GM12865 (cell line): ENCODE results near the gene RGS6.

Experiments used
- DNase-seq: peaks from one replicate; pipeline ENCODE4 v3.0.0; 2010; ENCODE audit warnings: low read depth
- H3K4me3 ChIP-seq: 2 replicates; pipeline ENCODE4 v1.5.1; 2011; ENCODE audit warnings: mild to moderate bottlenecking, low read depth, low read length, control low read depth
- CTCF ChIP-seq: IDR thresholded peaks from 2 replicates; pipeline ENCODE4 v1.5.1; 2011; ENCODE audit warnings: low read length, control low read depth, low read depth, inconsistent platforms; ENCODE audit not compliant: insufficient read depth; ENCODE audit errors: missing control alignments

The RGS6 gene

DNA sequence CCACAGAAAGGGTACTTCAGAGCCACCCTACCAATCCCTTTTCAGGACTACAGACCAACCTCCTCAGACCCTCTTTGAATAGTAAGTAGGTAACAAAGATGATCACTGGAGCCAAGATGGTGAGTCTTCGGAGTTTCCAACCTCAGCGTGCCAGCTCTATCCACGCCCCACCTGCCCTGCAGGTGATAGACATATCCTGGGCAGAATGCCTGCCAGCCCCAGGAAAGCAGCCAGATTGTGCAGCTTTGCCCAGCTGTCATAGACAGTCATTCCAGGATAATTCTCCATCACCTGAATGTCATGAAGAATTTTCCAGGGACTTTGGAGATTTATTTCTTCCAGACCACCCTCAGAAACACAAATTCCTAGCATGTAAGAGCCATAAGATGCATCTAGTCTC lies 434.4 kb downstream of the RGS6 start:
- TF ChIP-seq CTCF = no peak
- no peak overlapping the region for H3K4me3 ChIP-seq
- no peak for DNase-seq

- DNase-seq = no peak
- H3K4me3 ChIP-seq = no peak overlapping the region
- TF ChIP-seq CTCF = no peak
These were observed 436.9 kb downstream of the RGS6 start for GRCh38 chr14:72369106-72369505.

GRCh38 chr14:72377016-72377415 lies 444.8 kb downstream of the RGS6 start:
- TF ChIP-seq CTCF = no peak

GRCh38 chr14:72380456-72380855 lies 448.2 kb downstream of the RGS6 start:
- no peak for DNase-seq
- TF ChIP-seq CTCF = no peak
- no peak overlapping the region for H3K4me3 ChIP-seq

More at GRCh38 chr14:72377016-72377415, 444.8 kb downstream of the RGS6 start:
- no peak overlapping the region for H3K4me3 ChIP-seq
- DNase-seq = peak; percentile 10

GRCh38 chr14:72383865-72384264 lies 451.6 kb downstream of the RGS6 start:
- DNase-seq = no peak
- H3K4me3 ChIP-seq = peak overlapping the region; percentile 32
- TF ChIP-seq CTCF = no peak

- DNase-seq = no peak
- no peak overlapping the region for H3K4me3 ChIP-seq
- no peak for TF ChIP-seq CTCF
These were observed 455.5 kb downstream of the RGS6 start for GRCh38 chr14:72387726-72388125.

GRCh38 chr14:72389200-72389599 lies 457.0 kb downstream of the RGS6 start:
- H3K4me3 ChIP-seq = no peak overlapping the region
- no peak for TF ChIP-seq CTCF
- DNase-seq = no peak
